Measurements from ENCODE around the gene FAM50B.

The FAM50B gene

DNA sequence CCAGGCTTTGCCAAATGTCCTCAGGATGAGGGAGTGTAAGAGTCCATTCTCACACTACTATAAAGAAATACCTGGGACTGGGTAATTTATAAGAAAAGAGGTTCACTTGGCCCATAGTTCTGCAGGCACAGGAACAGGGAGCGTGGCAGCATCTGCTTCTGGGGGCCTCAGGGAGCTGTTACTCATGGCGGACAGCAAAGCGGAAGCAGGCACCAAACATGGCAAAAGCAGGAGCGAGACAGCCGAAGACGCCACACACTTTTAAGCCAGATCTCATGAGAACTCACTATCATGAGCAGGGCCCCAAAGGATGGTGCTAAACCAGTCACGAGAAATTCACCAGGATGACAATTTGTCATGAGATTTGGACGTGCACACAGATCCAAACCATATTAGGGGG lies 22.8 kb downstream of the FAM50B start:
- no peak for DNase-seq (ENCODE audit: low read depth in 2 of 2)

DNA sequence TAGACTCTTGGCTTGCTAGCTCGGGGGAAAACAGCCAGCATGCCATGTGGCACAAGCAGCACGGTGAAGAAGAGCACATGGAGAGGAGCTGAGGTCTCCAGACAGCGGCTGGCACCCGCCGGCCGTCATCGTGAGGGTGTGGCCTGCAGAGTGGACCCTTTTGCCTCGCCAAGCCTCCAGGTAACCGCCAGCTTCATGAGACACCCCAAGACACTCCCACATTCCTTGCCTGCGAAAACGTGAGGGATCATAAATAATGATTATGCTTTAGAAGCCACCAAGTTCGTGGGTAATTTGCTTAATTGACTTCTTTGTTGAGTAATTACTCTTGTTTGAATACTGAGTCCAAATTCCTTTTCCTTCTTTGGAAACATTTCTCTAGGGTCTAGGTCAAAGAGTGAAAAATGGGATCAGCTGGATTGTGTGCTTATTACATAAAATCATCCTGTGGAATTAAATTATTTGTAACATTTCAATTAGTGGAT lies 23.2 kb downstream of the FAM50B start:
- no peak for DNase-seq (ENCODE audit: low read depth in 2 of 2)

DNA sequence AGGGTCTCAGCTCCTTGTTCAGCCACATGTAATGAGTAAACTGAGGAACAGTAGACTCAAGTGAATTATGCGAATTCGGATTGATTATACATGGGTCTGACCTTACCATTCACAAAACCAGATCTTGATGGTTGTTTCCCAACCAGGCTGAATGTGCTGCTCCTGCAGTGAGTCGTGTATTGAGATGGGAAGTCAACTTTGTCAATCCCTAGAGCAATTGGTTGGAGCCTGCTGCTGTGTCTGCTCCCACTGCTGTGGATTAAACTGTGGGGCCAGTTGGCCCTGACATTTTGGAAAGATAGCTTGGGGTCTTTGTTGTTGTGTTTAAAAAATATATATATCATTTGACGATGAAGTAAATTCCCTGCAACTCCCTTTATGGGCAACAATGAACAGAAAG lies 23.9 kb downstream of the FAM50B start:
- DNase-seq (ENCODE audit: low read depth in 2 of 2): no peak

DNA sequence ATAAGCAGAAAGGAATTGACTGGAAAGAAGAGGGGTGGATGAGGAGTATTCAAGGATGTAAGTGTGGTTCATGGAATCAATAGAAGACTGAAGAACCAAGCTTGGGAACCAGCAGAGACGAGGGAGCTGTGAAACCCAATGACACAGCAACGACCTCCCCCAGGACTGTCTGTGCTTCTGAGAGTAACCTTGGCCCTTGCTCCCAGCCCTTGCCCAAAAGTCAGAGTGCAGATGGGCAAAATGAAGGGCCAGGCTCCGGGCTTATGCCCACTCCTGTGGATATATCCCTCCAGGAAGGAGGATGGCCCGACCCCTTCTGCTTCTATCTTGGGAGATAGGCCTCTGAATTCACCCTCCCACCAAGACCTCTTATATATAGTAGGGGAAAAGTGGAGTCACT lies 24.9 kb downstream of the FAM50B start:
- no peak for DNase-seq (ENCODE audit: low read depth in 2 of 2)

DNA sequence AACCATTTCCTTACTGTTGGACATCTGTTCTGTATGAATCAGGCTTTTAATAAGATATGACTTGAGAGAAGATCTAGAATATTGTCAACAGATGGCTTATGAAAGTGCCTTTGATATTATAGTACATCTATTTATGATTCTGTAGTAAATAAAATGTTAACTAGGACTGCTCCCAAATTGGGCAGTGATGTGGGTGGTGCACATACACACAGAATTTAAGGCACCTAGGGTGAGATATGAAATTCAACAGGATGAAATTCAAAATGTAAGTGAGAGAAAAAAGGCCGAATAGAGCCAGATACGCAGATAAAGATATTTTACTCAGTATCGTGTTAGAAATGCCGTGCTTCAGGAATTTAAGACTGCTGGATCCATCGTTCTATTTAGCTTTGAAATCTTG lies 26.3 kb downstream of the FAM50B start:
- no peak for DNase-seq (ENCODE audit: low read depth in 2 of 2)

DNA sequence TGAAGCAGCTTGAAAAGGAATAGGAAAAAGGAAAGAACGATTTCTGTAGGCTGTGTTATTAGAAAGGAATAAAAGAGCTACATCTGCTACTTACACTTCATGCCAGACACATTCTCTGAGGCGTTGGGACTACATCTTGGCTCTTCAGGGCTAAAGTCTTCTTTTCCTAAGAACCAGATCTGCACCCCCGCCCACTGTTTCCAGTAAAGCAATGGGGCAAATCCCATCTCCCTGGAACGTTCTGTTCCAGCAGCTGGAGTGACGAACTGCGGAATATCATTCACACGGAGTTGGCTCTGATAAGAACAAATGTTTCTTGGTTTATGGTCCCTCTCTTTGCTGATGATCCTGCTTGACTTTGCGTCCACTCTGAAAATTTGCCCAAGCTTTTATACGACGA lies 26.9 kb downstream of the FAM50B start:
- DNase-seq (ENCODE audit: low read depth in 2 of 2): no peak

DNA sequence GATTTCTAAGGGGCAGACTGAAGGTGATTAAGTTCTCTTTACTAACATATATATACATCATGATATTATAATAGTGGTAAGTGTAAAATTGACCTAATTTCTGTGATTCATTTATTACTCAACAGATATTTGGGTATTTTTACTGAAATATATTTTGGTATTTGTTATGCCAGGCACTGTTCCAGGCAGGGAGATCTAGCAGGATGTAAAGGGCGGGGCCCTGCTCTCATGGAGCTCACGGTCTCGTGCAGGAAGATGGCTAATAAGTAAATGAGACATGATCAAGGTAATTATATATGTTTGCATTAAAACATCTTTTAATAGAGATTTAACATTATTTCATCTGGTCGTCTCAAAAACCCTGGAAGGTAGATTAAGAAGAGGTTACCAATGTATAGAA lies 27.7 kb downstream of the FAM50B start:
- no peak for DNase-seq (ENCODE audit: low read depth in 2 of 2)

DNA sequence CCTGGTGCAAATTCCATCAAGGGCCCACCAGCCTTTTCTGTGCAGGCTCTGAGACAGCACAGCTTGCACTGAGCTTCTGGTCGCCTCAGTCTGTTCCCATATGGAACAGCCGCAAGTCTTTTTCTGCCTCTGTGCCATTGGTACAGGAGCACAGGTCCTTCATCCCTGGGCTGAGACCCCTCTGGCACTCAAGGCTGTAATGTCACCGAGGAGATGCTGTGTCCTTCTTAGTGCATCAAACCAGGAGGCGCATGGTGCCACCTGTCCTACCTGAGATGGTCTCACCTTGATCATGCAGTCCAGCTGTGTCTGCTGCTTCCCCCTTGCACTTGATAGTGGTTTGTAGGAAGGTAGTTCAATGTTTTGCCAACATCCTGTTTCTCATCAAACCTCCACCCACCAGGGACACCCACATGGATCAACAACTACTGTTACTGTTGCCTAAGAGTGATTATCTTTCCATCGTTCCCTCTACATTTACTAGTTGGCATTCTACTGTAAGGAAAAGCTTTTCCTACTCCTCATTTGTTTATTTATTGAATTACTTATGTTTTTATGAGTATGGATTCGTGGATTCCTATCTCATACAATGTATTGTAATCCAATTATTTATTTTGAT lies 29.0 kb downstream of the FAM50B start:
- DNase-seq (ENCODE audit: low read depth in 2 of 2): no peak

DNA sequence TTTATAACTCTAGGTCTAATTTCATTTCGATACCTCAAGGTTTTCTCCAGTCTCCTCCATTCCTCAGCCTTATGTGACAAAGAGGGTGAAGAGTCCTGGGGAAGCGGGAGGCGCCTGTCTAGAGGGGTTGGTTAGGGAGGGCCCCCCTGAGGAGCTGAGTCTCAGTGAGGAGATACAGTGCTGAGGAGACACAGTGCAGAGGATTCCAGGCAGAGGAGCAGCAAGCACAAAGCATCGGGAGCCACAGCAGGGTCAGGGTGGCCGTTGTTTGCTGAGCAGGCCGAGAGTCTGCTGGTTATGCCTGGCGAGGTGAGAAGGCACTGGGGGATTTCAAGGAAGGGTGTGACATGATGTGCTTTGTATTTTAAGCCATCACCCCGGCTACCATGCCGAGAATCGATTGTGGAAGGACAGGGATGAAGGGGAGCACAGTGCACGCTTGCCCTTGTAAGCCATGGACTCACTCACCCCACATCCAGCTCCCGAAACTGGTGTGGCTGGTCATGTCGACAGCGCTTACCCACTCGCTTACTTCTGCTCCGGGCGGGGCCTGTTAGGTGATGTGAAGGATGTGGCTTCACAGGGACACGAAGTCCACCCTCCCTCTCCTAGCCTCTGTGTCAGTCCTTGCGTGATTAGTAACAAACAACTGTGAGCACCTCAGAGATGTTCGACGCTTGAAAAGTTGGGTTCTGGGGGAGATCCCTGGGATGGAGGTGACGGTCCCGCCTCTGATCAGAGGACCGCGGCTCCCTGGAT lies 30.2 kb downstream of the FAM50B start:
- DNase-seq (ENCODE audit: low read depth in 2 of 2): no peak

DNA sequence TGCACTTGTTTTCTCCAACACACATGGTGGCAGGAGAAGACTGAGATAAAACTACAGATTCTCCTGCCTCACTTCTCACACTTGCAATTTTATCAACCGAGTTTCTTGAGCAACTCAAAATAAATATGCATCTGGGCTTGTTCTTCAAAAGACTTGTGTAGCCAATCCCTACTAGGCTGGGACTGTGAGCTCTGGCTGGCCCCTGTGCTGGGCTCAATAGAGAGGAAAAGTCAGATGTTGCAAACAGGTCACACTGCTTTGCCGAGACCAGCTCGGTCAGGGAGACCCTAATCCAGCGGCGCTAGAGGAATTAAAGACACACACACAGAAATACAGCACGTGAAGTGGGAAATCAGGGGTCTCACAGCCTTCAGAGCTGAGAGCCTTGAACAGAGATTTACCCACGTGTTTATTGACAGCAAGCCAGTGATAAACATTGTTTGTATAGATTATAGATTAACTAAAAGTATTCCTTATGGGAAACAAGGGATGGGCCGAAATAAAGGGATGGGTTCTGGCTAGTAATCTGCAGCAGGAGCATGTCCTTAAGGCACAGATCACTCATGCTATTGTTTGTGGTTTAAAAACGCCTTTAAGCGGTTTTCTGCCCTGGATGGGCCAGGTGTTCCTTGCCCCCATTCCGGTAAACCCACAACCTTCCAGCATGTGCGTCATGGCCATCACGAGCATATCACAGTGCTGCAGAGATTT lies 32.7 kb downstream of the FAM50B start:
- no peak for DNase-seq (ENCODE audit: low read depth in 2 of 2)

DNA sequence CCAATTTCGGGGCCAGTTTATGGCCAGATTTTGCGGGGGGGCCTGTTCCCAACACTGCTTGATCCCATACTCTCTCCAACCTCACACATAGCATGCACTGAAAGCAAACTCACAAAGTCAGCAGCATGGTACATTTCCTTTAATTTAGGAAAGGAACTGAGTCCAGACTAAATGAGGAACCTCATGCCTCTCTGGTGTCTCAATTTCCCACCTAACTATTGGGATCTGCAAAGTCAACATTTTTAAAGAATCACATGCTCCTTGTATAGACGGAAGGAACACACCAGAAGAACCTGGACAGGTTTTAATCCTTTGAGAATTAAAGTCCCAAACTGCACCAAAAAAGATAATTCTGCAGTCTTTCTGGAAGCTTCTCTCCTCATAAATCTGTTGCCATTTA lies 33.3 kb downstream of the FAM50B start:
- no peak for DNase-seq (ENCODE audit: low read depth in 2 of 2)

DNA sequence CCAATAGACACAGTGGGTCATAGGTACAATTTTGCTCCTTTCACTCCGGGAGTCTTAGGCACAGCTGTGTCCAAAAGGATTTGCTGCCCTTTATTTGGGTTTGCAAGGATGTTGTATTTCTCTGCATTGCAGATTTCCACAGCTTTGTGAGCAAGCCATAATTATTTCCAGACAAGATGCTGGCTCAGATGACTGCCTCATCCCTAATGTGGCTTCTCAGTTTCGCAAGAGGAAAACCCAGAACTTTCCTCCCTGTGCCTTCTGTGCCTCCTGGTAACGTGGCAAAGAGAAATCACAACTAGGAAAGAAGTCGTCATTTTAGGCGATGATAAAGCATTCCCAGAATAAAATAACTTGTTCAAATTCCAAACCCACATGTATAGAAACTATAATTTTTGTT lies 33.7 kb downstream of the FAM50B start:
- DNase-seq (ENCODE audit: low read depth in 2 of 2): no peak

DNA sequence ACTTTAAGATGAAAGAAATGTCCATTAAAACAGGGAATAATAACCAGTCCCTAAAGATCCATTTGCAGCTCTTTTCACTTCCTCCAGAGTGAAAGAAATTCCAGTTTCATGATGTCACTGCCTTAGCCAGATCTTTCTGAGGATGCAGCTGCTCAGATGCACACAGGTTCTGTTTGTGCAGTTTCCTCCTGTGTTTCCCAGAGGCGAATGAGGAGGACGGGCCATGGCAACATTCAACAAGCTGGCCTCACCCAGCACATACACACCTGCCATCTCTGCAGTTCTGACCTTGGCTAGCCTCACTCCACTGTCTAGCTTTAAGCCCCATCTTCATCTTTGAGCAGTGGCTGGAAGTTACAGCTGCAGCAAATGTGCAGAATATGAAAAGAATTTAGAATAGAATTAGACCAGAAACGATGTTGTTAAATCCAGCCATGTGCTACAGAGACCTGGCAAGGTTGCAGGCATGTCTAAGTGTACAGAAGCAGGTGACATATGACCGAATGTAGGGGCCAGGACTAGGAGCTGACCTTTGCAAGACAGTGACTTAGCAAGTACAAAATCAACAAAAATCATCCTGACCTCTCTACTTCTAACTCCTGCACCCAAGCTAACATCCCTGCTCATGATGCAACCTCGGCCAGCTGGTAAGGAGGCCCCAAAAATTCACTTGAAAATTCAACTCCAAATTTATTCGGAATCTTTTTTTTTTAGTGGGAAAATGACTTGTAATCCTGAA lies 35.0 kb downstream of the FAM50B start:
- DNase-seq (ENCODE audit: low read depth in 2 of 2): no peak

DNA sequence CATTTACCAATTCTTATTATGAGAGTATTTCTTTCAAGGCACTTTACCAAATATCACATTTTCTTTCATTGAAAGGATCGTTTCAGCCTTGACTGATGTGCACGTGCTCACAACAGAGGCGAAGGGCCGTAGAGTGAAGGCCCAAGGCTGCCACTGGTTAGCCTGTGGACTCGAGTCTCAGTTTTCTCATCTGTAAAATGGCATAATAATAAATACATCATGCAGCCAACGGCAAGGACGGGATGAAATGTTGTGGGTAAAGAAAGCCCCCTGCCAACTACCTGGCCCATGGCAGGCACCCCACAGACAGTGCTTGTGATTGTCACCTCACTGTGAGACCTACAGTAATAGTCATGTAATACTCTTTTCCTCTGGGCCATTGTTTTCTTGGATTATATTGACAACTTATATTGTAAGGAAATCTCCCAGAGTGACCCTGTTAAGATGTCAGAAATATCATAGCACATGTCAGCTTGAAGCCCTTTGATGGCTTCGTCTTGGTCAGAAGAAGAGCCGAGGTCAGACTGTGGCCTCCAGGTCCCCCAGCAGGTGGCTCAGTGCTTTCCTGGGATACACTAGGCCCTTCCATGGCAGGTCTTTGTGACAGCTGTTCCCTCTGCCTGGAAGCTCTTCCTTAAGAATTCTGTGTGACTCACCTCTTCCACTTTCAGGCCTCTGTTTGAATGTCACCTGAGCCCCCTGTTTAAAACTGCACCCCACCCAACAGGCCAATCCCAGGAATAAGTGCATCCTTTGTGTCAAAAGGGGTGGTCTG lies 36.3 kb downstream of the FAM50B start:
- no peak for DNase-seq (ENCODE audit: low read depth in 2 of 2)

DNA sequence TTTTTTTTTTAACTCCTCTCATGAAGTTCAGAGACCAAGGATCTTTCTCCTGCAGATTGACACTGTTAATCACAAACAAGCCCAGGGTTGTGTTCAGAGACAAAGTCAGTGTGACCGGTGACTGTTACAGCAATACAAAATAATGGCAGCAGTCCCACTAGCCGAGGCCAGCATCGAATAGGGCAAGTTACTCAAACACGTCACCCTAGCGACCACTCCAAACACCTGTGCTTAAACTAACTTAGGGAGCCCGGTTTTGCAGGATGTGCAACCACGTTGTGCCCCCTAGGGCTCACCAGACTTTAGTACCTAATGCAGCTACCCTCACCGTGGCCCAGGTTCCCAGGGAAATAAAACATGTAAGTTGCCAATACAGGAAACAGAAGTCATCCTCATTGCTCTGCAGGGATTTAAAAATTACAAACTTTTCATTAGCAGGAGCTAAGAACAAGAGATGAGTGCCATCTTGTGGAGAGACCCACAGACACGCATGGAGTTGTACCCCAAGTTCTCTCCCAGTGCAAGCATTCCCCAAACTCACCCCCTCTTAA lies 38.1 kb downstream of the FAM50B start:
- no peak for DNase-seq (ENCODE audit: low read depth in 2 of 2)

DNA sequence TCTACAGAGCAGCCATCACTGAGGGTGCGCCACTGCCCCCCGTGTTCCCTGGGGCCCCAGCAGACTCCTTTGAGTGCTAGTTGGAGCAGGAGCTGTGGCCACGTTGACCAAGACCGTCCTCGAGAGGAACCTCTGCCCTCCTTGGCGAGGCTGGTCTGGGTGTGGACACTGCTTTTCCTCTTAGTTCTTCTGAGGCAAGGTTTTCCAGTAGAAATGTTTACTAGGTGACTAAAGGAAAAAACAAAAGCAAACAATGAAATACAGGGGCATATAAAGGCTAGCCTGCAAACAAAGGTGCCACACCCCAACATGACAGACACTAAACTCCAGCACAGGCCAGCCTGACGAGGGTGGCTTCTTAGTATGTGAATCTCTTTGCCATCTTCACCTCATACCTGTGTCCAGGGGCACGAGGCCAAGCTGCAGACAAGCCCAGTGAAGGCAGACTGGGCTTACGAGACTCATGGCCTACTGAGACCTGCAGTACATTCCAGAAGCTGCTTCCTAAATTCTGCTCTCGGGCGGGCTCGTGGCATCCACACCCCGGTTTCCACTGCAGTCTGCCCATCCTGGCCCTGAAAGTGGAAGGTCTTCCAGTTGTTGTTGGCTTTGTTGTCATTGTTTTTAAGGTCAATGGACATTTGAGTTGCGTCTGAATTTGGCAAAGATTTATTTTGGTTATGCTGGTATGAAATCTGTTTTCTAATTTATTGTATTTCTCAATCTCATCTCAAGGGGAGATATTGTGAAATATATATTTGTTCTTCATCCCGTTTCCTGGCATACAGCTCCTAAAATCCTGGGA lies 39.2 kb downstream of the FAM50B start:
- DNase-seq (ENCODE audit: low read depth in 2 of 2): no peak

DNA sequence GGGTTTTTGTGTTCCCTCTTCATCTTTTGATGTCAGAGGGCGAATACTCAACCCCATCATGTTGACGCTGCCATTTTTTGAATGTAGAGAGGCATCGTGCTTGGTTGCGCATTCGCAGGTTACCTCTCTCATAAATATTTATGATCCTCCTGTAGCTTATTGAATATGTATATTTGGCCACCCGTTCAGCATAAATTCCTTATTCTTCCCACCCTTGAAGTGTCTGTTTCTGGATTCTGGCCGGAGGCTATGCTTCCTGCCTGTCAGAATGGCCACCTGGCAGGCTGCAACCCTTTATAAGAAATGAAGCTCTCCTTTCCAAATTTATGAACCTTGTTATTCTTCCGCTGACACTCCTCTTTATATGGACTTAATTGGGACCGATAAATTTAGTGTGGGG lies 40.9 kb downstream of the FAM50B start:
- DNase-seq (ENCODE audit: low read depth in 2 of 2): no peak

DNA sequence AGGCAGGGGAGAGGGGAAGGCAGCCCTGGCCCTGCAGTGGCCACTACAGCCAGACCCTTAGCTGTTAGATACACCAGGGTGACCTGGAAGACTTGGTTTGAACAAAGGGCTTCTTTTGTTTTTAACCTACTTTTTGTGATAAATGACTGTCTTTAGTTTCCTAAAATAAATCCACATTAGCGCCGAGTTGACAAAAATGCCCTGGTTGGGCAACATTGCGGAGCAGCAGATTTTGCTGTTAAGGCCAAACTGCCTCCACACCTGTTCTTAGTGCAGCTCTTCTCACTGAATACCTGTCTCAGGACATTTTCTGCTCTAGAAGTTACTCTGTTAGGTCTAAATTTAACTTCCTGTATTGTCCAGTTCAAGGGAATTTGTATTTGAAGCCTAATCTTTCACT lies 42.7 kb downstream of the FAM50B start:
- DNase-seq (ENCODE audit: low read depth in 2 of 2): no peak

DNA sequence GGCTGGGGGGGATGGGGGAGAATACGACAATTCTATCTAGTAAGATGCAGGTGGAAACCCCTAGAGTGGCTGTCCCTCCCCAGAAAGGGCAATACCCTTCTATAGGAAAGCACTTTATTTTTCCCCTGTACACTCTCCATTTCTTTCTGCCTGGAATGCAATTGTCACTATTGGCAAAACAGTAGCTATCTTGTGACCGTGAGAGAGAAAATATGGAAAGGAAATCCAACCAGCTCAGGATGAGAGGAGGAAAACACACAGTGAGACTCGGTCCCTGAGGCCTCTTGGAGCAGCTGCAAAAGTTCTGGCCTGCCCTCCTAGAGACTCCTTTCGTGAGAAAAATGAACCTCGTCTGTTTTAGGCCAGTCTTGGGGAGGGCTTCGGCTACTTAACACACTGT lies 43.4 kb downstream of the FAM50B start:
- DNase-seq (ENCODE audit: low read depth in 2 of 2): no peak

DNA sequence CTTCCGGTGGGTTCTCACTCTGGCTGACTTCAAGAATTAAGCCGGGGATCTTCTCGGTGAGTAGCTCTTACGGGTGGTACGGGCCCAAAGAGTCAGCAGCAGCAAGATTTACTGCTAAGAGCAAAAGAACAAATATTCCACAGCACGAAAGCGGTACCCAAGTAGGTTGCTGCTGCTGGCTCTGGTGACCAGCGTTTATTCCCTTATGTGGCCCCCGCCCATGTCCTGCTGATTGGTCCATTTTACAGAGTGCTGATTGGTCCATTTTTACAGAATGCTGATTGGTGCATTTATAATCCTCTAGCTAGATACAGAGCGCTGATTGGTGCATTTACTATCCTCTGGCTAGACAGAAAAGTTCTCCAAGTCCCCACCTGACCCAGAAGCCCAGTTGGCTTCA lies 44.3 kb downstream of the FAM50B start:
- DNase-seq (ENCODE audit: low read depth in 2 of 2): no peak

Measured in stimulated activated CD4-positive, alpha-beta T cell treated with anti-CD3 and anti-CD28 coated beads, Interleukin-1b, Interleukin-23, amount 100 ng/mL, for 4 hours (primary cell).